ENCODE results near the gene SCN8A. TPM values are rescaled to one million over a fixed set of nuclear protein-coding genes. Genes with fewer than 3 reads are reported as not detected.
A peak's percentile ranks its signal among the peaks of the same experiment; 100 is the strongest.

Gene SCN8A
- total RNA-seq, 3 donors from 2014 or later = 0.32 to 5.0 (median 1.6) TPM

GRCh38 chr12:51669271-51669670 lies 78.2 kb downstream of the SCN8A start:
- H3K9me3 ChIP-seq = no peaks in the 10 kb centered on the region
- intact Hi-C loops (cut with DNase I; ENCODE audit: low total_unique reads) = no loop called here
- H3K4me1 ChIP-seq = no peaks in the 10 kb centered on the region
- no peaks in the 10 kb centered on the region for H3K27me3 ChIP-seq
- DNase-seq (ENCODE audit: low spot score in 2 of 2) = no peak
- H3K27ac ChIP-seq = peak overlapping the region; percentile 41 to 69
- no peaks in the 10 kb centered on the region for H3K36me3 ChIP-seq
- TF ChIP-seq CTCF (IDR thresholded peaks at IDR 0.05) (no peak), POLR2A (IDR thresholded peaks at IDR 0.05) (no peak), POLR2AphosphoS5 (IDR thresholded peaks at IDR 0.05) (no peak)
- no peak overlapping the region for H3K4me3 ChIP-seq

- peak in 1 of 2 donors; percentile 57 for DNase-seq (ENCODE audit: low spot score in 2 of 2)
- no peaks in the 10 kb centered on the region for H3K27me3 ChIP-seq
- peak overlapping the region; percentile 41 to 69 for H3K27ac ChIP-seq
- H3K36me3 ChIP-seq = no peaks in the 10 kb centered on the region
- H3K4me1 ChIP-seq = no peaks in the 10 kb centered on the region
- no peaks in the 10 kb centered on the region for H3K9me3 ChIP-seq
- no peak overlapping the region for H3K4me3 ChIP-seq
- intact Hi-C loops (cut with DNase I; ENCODE audit: low total_unique reads) = loop anchor here (5.0 kb wide), 1 partner anchor 407 kb away; the partner anchor contains the start of gene SMIM41
- TF ChIP-seq POLR2A (IDR thresholded peaks at IDR 0.05) = no peak
- no peak for TF ChIP-seq CTCF (IDR thresholded peaks at IDR 0.05)
- TF ChIP-seq POLR2AphosphoS5 (IDR thresholded peaks at IDR 0.05) = no peak
These were observed 79.0 kb downstream of the SCN8A start for GRCh38 chr12:51669996-51670395.

- H3K27ac ChIP-seq = no peak overlapping the region
- no peak overlapping the region for H3K4me3 ChIP-seq
- H3K4me1 ChIP-seq = no peaks in the 10 kb centered on the region
- no peaks in the 10 kb centered on the region for H3K27me3 ChIP-seq
- intact Hi-C loops (cut with DNase I; ENCODE audit: low total_unique reads) = loop anchor here (5.0 kb wide), 1 partner anchor 405 kb away; the partner anchor contains the start of gene SMIM41
- H3K36me3 ChIP-seq = no peaks in the 10 kb centered on the region
- TF ChIP-seq CTCF (IDR thresholded peaks at IDR 0.05) = no peak
- no peak for TF ChIP-seq POLR2A (IDR thresholded peaks at IDR 0.05)
- no peak for TF ChIP-seq POLR2AphosphoS5 (IDR thresholded peaks at IDR 0.05)
- no peaks in the 10 kb centered on the region for H3K9me3 ChIP-seq
- no peak for DNase-seq (ENCODE audit: low spot score in 2 of 2)
These were observed 81.3 kb downstream of the SCN8A start for GRCh38 chr12:51672334-51672733.

GRCh38 chr12:51675071-51675803 lies 84.2 kb downstream of the SCN8A start:
- TF ChIP-seq POLR2A (IDR thresholded peaks at IDR 0.05) (no peak), POLR2AphosphoS5 (IDR thresholded peaks at IDR 0.05) (no peak), CTCF (IDR thresholded peaks at IDR 0.05) (no peak)
- H3K27ac ChIP-seq = no peak overlapping the region
- H3K9me3 ChIP-seq = no peaks in the 10 kb centered on the region
- no peaks in the 10 kb centered on the region for H3K36me3 ChIP-seq
- H3K27me3 ChIP-seq = no peaks in the 10 kb centered on the region
- intact Hi-C loops (cut with DNase I; ENCODE audit: low total_unique reads) = no loop called here
- DNase-seq (ENCODE audit: low spot score in 2 of 2) = no peak
- H3K4me1 ChIP-seq = no peaks in the 10 kb centered on the region
- H3K4me3 ChIP-seq = no peak overlapping the region

- Histone ChIP-seq H3K9me3 (no peaks in the 10 kb centered on the region), H3K27ac (no peak overlapping the region), H3K36me3 (no peaks in the 10 kb centered on the region), H3K4me3 (no peak overlapping the region), H3K27me3 (no peaks in the 10 kb centered on the region), H3K4me1 (no peaks in the 10 kb centered on the region)
- intact Hi-C loops (cut with DNase I; ENCODE audit: low total_unique reads) = no loop called here
- DNase-seq (ENCODE audit: low spot score in 2 of 2) = no peak
- TF ChIP-seq CTCF (IDR thresholded peaks at IDR 0.05) (no peak), POLR2A (IDR thresholded peaks at IDR 0.05) (no peak), POLR2AphosphoS5 (IDR thresholded peaks at IDR 0.05) (no peak)
These were observed 85.8 kb downstream of the SCN8A start for GRCh38 chr12:51676875-51677274.

Data from breast epithelium (tissue), 4 donors.